Fibroblast of lung (primary cell): Measurements from ENCODE around the gene MTX2. TPM values are rescaled to one million over a fixed set of nuclear protein-coding genes. Genes with fewer than 3 reads are reported as not detected.

ENCODE experiments used
- DNase-seq, 2 donors: peaks; one replicate each; pipeline versions ENCODE4 v3.0.0 to v3.0.0-alpha.2; 2010; ENCODE audit warnings: low read depth in 2 of 2
- H2AFZ ChIP-seq: 2 replicates; pipeline ENCODE4 v1.5.1; 2012; ENCODE audit warnings: low read length, control low read depth, inconsistent platforms
- H3K27ac ChIP-seq: 2 replicates; pipeline ENCODE4 v1.5.1; 2011; ENCODE audit warnings: low read length, control low read depth; ENCODE audit not compliant: insufficient read depth
- H3K27me3 ChIP-seq: 2 replicates; pipeline ENCODE4 v1.5.1; 2011; ENCODE audit warnings: mild to moderate bottlenecking, low read length; ENCODE audit not compliant: control insufficient read depth, insufficient read depth
- H3K36me3 ChIP-seq: 2 replicates; pipeline ENCODE4 v1.5.1; 2011; ENCODE audit warnings: low read length; ENCODE audit not compliant: control insufficient read depth, insufficient read depth
- H3K4me1 ChIP-seq: 2 replicates; pipeline ENCODE4 v1.5.1; 2011; ENCODE audit warnings: low read length; ENCODE audit not compliant: control insufficient read depth, insufficient read depth; ENCODE audit errors: extremely low read depth
- H3K4me2 ChIP-seq: 2 replicates; pipeline ENCODE4 v1.5.1; 2011; ENCODE audit warnings: low read length, control low read depth; ENCODE audit not compliant: insufficient read depth; ENCODE audit errors: extremely low read depth
- H3K4me3 ChIP-seq, 4 experiments: fragments of 200-600 bp in 1 of 4; sonication (generic) in 1 of 4; replicated peaks in 1 of 4; 2 replicates each; pipeline ENCODE4 v1.5.1; 2011 to 2016; ENCODE audit warnings: low read length in 4 of 4, low read depth in 3 of 4, mild to moderate bottlenecking in 3 of 4, control low read depth in 2 of 4, inconsistent platforms in 1 of 4, mixed read lengths in 1 of 4; ENCODE audit not compliant: insufficient read depth in 1 of 4; ENCODE audit errors: control extremely low read depth in 1 of 4
- H3K79me2 ChIP-seq: 2 replicates; pipeline ENCODE4 v1.5.1; 2012; ENCODE audit warnings: mild to moderate bottlenecking, low read length, inconsistent platforms; ENCODE audit not compliant: control insufficient read depth, insufficient read depth
- H3K9ac ChIP-seq: 2 replicates; pipeline ENCODE4 v1.5.1; 2011; ENCODE audit warnings: mild to moderate bottlenecking, low read length, control low read depth; ENCODE audit not compliant: insufficient read depth
- H3K9me3 ChIP-seq: 2 replicates; pipeline ENCODE4 v1.5.1; 2012; ENCODE audit warnings: low read depth, low read length; ENCODE audit not compliant: control insufficient read depth, insufficient read depth
- H4K20me1 ChIP-seq: 2 replicates; pipeline ENCODE4 v1.5.1; 2011; ENCODE audit warnings: low read length; ENCODE audit not compliant: control insufficient read depth, insufficient read depth; ENCODE audit errors: extremely low read depth
- EZH2 ChIP-seq: IDR thresholded peaks from 2 replicates; pipeline ENCODE4 v1.5.1; 2012; ENCODE audit warnings: low read length, control low read depth, mild to moderate bottlenecking; ENCODE audit errors: missing control alignments
- polyA plus RNA-seq, 2 donors: library from polyadenylated mRNA; depleted of rRNA in 1 of 2; stranded (reverse) in 1 of 2; unstranded in 1 of 2; fragments of >200 nt; gene quantifications; 2 replicates each; pipeline ENCODE4 v1.2.1, GENCODE V29; 2011 to 2012; ENCODE audit warnings: missing spikeins in 1 of 2
- total RNA-seq: library from RNA; depleted of rRNA; stranded (reverse); fragments of >200 nt; gene quantifications from 2 replicates; pipeline ENCODE4 v1.2.1, GENCODE V29; 2014
- TF ChIP-seq, protein P1 (sequence below), 2 donors: IDR thresholded peaks in 1 of 2; conservative IDR thresholded peaks in 1 of 2; 1 replicate in 1 of 2; 2 replicates in 1 of 2; pipeline ENCODE4 v1.5.1; 2011 to 2012; ENCODE audit warnings: low read length in 2 of 2, control low read depth in 1 of 2, inconsistent platforms in 1 of 2, low read depth in 1 of 2, mild to moderate bottlenecking in 1 of 2

The MTX2 gene
- total and polyA plus RNA-seq, 2 donors (not counting 1 experiment from before 2014, with no cell fraction given) = 29.6 to 46.9 TPM

- no peaks in the 10 kb centered on the region for H3K36me3 ChIP-seq
- TF ChIP-seq EZH2 = no peak
- TF ChIP-seq, protein P1, sequence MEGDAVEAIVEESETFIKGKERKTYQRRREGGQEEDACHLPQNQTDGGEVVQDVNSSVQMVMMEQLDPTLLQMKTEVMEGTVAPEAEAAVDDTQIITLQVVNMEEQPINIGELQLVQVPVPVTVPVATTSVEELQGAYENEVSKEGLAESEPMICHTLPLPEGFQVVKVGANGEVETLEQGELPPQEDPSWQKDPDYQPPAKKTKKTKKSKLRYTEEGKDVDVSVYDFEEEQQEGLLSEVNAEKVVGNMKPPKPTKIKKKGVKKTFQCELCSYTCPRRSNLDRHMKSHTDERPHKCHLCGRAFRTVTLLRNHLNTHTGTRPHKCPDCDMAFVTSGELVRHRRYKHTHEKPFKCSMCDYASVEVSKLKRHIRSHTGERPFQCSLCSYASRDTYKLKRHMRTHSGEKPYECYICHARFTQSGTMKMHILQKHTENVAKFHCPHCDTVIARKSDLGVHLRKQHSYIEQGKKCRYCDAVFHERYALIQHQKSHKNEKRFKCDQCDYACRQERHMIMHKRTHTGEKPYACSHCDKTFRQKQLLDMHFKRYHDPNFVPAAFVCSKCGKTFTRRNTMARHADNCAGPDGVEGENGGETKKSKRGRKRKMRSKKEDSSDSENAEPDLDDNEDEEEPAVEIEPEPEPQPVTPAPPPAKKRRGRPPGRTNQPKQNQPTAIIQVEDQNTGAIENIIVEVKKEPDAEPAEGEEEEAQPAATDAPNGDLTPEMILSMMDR (conservative IDR thresholded peaks at IDR 0.05 in 1 of 2, IDR thresholded peaks at IDR 0.05 in 1 of 2; ENCODE audit: low read depth in 1 of 2, low read length in 2 of 2) = no peak
Observed at GRCh38 chr2:176278927-176279326, 9.7 kb downstream of the MTX2 start.

DNA sequence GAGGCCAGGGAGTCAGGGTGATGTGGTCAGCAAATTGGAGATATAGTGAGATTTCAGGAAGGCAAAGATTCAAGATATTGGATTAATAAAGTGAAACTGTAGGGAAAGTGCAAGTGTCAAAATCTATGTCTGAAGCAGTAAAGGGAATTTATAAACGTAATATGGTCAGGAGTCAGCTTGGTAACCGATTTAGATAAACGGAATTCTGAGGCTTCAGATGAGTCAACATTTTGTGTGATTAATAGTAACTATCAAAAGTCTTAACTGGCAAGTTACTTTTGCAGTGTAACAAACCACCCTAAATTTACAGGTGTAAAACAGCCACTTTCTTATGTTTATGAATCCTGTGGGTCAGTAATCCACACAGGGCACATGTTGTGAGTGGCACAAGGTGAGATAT is 10.9 kb downstream of the MTX2 start:
- no peak overlapping the region for H3K9ac ChIP-seq
- DNase-seq = peak in 1 of 2 donors; percentile 44
- no peaks in the 10 kb centered on the region for H3K36me3 ChIP-seq
- H4K20me1 ChIP-seq = no peaks in the 10 kb centered on the region
- no peaks in the 10 kb centered on the region for H3K9me3 ChIP-seq
- H3K79me2 ChIP-seq = peaks cover 9% of the 10 kb centered on the region
- no peak overlapping the region for H2AFZ ChIP-seq
- H3K27ac ChIP-seq = no peak overlapping the region
- no peaks in the 10 kb centered on the region for H3K27me3 ChIP-seq
- TF ChIP-seq, protein P1 (conservative IDR thresholded peaks at IDR 0.05 in 1 of 2, IDR thresholded peaks at IDR 0.05 in 1 of 2; ENCODE audit: low read depth in 1 of 2, low read length in 2 of 2) = no peak
- TF ChIP-seq EZH2 = no peak
- no peaks in the 10 kb centered on the region for H3K4me1 ChIP-seq
- no peak overlapping the region for H3K4me2 ChIP-seq
- H3K4me3 ChIP-seq = no peak overlapping the region

More at GRCh38 chr2:176278927-176279326, 9.7 kb downstream of the MTX2 start:
- no peak overlapping the region for H3K4me2 ChIP-seq
- H3K9ac ChIP-seq = no peak overlapping the region
- no peak overlapping the region for H2AFZ ChIP-seq
- no peaks in the 10 kb centered on the region for H3K9me3 ChIP-seq
- H3K27ac ChIP-seq = no peak overlapping the region
- no peaks in the 10 kb centered on the region for H3K4me1 ChIP-seq
- no peaks in the 10 kb centered on the region for H3K27me3 ChIP-seq
- no peak for DNase-seq
- peaks cover 9% of the 10 kb centered on the region for H3K79me2 ChIP-seq
- no peaks in the 10 kb centered on the region for H4K20me1 ChIP-seq
- H3K4me3 ChIP-seq = no peak overlapping the region

DNA sequence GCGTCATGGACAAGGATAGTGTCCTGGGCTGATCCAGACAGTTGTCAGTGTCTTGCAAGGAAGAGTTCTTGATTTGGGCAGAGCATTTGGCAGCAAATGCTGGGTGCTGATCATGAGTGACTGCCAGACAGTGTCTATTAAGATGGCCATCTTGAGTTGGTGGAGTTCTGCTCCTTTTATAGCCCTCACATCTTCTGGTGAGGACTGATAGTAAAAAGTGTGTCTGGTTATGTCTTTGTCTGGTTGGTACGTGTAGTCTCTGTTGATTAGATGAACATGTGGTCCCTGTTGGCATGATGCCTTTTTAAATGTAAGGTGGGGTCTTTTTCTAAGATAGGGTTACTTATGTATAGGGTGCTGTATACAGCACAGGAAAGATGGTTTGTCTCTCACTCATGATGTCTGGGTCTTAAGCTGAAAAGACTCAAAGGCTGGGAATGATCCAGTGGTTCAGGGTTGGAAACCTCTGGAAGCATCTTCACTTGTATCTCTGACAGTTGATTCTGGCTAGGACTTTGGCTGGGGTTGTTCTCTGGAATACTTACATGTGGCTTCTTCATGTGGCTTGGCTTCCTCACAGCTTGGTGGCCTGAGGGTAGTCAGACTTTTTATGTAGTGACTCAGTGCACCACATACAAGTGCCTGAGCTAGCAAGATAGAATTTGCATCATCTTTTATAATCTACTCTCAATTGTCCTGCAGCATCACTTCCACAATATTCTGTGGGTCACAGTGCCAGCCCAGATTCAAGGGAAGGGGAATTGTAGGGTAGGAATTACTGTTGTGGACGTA is 11.8 kb downstream of the MTX2 start:
- Histone ChIP-seq H4K20me1 (no peaks in the 10 kb centered on the region), H3K9me3 (no peaks in the 10 kb centered on the region), H3K79me2 (peaks cover 9% of the 10 kb centered on the region), H3K4me1 (no peaks in the 10 kb centered on the region), H3K9ac (no peak overlapping the region), H3K4me3 (no peak overlapping the region), H3K4me2 (no peak overlapping the region), H3K27me3 (no peaks in the 10 kb centered on the region), H2AFZ (no peak overlapping the region), H3K27ac (no peak overlapping the region), H3K36me3 (no peaks in the 10 kb centered on the region)
- TF ChIP-seq EZH2 = no peak
- TF ChIP-seq, protein P1 (conservative IDR thresholded peaks at IDR 0.05 in 1 of 2, IDR thresholded peaks at IDR 0.05 in 1 of 2; ENCODE audit: low read depth in 1 of 2, low read length in 2 of 2) = no peak
- peak in 1 of 2 donors; percentile 81 for DNase-seq
